ENCODE results near the gene PSD4.

PSD4 gene

GRCh38 chr2:113255140-113256070 lies 81.6 kb downstream of the PSD4 start:
- H3K9me3 ChIP-seq = no peaks in the 10 kb centered on the region
- no peaks in the 10 kb centered on the region for H3K4me1 ChIP-seq
- DNase-seq (ENCODE audit: low spot score in 2 of 2) = no peak
- H3K36me3 ChIP-seq (replicated peaks) = peaks cover 20% of the 10 kb centered on the region; the same call in 1 of the 2 replicates
- in situ Hi-C loops (cut with MboI; ENCODE audit: low sequenced_read_pairs) = no loop called here
- no peak overlapping the region for H3K4me3 ChIP-seq
- no peaks in the 10 kb centered on the region for H3K27me3 ChIP-seq (ENCODE audit: low read depth)

GRCh38 chr2:113257516-113258264 lies 83.9 kb downstream of the PSD4 start:
- Histone ChIP-seq H3K27me3 (ENCODE audit: low read depth) (no peaks in the 10 kb centered on the region), H3K9me3 (no peaks in the 10 kb centered on the region), H3K36me3 (replicated peaks) (peaks cover 25% of the 10 kb centered on the region; the same call in 1 of the 2 replicates), H3K4me3 (no peak overlapping the region), H3K4me1 (no peaks in the 10 kb centered on the region)
- no peak for DNase-seq (ENCODE audit: low spot score in 2 of 2)
- in situ Hi-C loops (cut with MboI; ENCODE audit: low sequenced_read_pairs) = no loop called here

DNA sequence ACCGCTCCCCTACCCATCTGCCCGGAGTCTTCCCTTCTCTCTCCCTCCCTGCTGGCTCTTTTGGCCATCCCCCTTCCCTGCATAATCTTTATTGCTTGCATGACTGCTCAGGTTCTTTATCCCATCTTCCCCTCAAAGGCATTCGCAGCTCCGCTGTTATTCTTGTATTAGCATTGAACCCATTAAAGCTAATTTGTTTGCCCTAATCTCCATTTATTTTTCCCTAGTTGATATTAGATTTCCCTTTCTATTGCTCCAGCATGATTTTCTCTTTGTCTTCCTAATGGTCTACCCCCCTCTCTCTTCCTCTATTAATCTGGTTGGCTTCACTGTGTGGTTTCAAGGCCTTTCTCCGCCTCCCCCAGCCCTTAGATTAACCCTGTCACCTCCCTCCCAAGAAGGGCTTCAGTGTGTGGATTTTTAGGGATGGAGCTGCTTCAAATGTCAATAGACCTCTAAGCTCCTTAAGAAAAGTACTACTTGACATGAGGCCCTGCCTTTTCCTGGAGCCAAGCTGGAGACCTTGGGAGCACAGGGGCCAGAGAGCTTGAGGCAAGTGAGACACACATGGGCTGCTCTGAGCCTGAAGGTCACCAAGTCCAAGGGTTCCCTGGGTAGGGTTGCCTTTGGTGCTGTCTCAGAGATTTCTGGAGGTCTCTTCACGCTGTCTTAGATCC lies 84.8 kb downstream of the PSD4 start:
- no peaks in the 10 kb centered on the region for H3K27me3 ChIP-seq (ENCODE audit: low read depth)
- in situ Hi-C loops (cut with MboI; ENCODE audit: low sequenced_read_pairs) = no loop called here
- no peaks in the 10 kb centered on the region for H3K9me3 ChIP-seq
- H3K36me3 ChIP-seq (replicated peaks) = peaks cover 25% of the 10 kb centered on the region; the same call in 1 of the 2 replicates
- H3K4me3 ChIP-seq = no peak overlapping the region
- no peaks in the 10 kb centered on the region for H3K4me1 ChIP-seq
- no peak for DNase-seq (ENCODE audit: low spot score in 2 of 2)

All from HAP-1 (cell line).